GM23248 (cell line): ENCODE data around the gene OXA1L. TPM values are rescaled to one million over a fixed set of nuclear protein-coding genes. Genes with fewer than 3 reads are reported as not detected.

Experiments used
- DNase-seq: peaks from one replicate; pipeline ENCODE4 v3.0.0-alpha.2; 2015
- H2AFZ ChIP-seq: fragments of 200-600 bp; sonication (generic); 2 replicates; pipeline ENCODE4 v1.6.1; 2016; ENCODE audit warnings: antibody characterized with exemption
- H3F3A ChIP-seq: fragments of 200-600 bp; sonication (generic); 2 replicates; pipeline ENCODE4 v1.6.1; 2016; ENCODE audit warnings: mild to moderate bottlenecking, antibody characterized with exemption, mixed run types; ENCODE audit not compliant: insufficient read depth
- H3K27ac ChIP-seq: fragments of 200-600 bp; sonication (generic); 2 replicates; pipeline ENCODE4 v1.5.1; 2016; ENCODE audit warnings: mild to moderate bottlenecking
- H3K27me3 ChIP-seq: fragments of 200-600 bp; sonication (generic); replicated peaks from 2 replicates; pipeline ENCODE4 v1.6.1; 2016; ENCODE audit warnings: mild to moderate bottlenecking; ENCODE audit not compliant: insufficient read depth
- H3K36me3 ChIP-seq: fragments of 200-600 bp; sonication (generic); 2 replicates; pipeline ENCODE4 v1.6.1; 2016; ENCODE audit warnings: low read depth, mild to moderate bottlenecking
- H3K4me1 ChIP-seq: fragments of 200-600 bp; sonication (generic); 2 replicates; pipeline ENCODE4 v1.6.1; 2016; ENCODE audit warnings: mild to moderate bottlenecking; ENCODE audit not compliant: insufficient read depth
- H3K4me2 ChIP-seq: fragments of 200-600 bp; sonication (generic); one replicate; pipeline ENCODE4 v1.6.1; 2016; ENCODE audit warnings: mild to moderate bottlenecking; ENCODE audit not compliant: unreplicated experiment
- H3K4me3 ChIP-seq: fragments of 200-600 bp; sonication (generic); 2 replicates; pipeline ENCODE4 v1.5.1; 2016; ENCODE audit warnings: mild to moderate bottlenecking
- H3K79me2 ChIP-seq: fragments of 200-600 bp; sonication (generic); 2 replicates; pipeline ENCODE4 v1.6.1; 2016; ENCODE audit warnings: mild to moderate bottlenecking; ENCODE audit not compliant: insufficient read depth
- H3K9ac ChIP-seq: fragments of 200-600 bp; sonication (generic); 2 replicates; pipeline ENCODE4 v1.6.1; 2016; ENCODE audit warnings: mild to moderate bottlenecking
- H3K9me2 ChIP-seq: fragments of 200-600 bp; sonication (generic); 2 replicates; pipeline ENCODE4 v1.6.1; 2016; ENCODE audit warnings: mixed run types, mild to moderate bottlenecking, moderate library complexity; ENCODE audit not compliant: insufficient read depth
- H3K9me3 ChIP-seq: fragments of 200-600 bp; sonication (generic); one replicate; pipeline ENCODE4 v1.6.1; 2017; ENCODE audit warnings: low read depth
- H4K20me1 ChIP-seq: fragments of 200-600 bp; sonication (generic); 2 replicates; pipeline ENCODE4 v1.6.0; 2016; ENCODE audit not compliant: insufficient read depth
- EZH2 ChIP-seq: fragments of 200-600 bp; sonication (generic); IDR thresholded peaks from 2 replicates; pipeline ENCODE4 v1.6.1; 2018; ENCODE audit warnings: antibody characterized with exemption, mild to moderate bottlenecking; ENCODE audit not compliant: insufficient read depth, poor library complexity, severe bottlenecking
- EZH2phosphoT487 ChIP-seq: fragments of 200-600 bp; sonication (generic); IDR thresholded peaks from 2 replicates; pipeline ENCODE4 v1.6.1; 2018; ENCODE audit warnings: antibody characterized with exemption, moderate library complexity, mild to moderate bottlenecking, low read depth; ENCODE audit not compliant: insufficient read depth
- WGBS, 2 experiments: methylation state at CpG; one replicate each; pipeline ENCODE4 v1.1.6; 2015 to 2017; ENCODE audit warnings: low lambda C conversion rate in 2 of 2, low coverage in 1 of 2; ENCODE audit errors: missing lambda C conversion rate in 2 of 2; 5-methylcytosine and 5-hydroxymethylcytosine counted together
- in situ Hi-C: fragments of 300-500 bp; cut with MboI; formaldehyde crosslinking; loops from 2 replicates; pipeline ENCODE4 v1.15.0; 2020
- polyA plus RNA-seq: library from polyadenylated mRNA; unstranded; fragments of >200 nt; fragmentation: Nextera tagmentation; extraction: Ambion mirVana; gene quantifications from 2 replicates; pipeline ENCODE4 v1.2.1, GENCODE V29; 2016
- total RNA-seq: library from RNA; depleted of rRNA; stranded (reverse); fragments of >200 nt; shearing (Covaris generic); gene quantifications from 2 replicates; pipeline ENCODE4 v1.2.3, GENCODE V29; 2014

Gene OXA1L
- total and polyA plus RNA-seq, 2 experiments from 2014 or later, result 48.1 to 78.6 TPM

DNA sequence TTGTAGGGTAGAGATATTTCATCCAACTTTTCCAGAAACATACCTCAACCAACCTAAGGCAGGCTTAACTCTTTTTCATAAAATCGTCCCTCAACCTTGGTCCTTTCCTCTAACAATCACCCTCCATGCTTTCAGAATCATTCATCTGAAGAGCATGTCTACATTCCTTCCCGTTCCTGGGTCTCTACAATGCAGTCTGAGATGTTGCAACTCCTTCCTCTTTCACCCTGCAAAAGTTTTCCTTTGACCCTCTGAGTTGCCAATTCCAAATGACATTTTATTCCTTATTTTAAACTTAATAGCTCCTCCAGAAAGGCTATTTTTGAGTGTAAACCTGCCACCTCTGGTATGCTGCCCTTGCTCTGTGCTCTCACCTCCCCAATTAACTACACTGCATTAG, 32.0 kb downstream of the OXA1L start:
- Histone ChIP-seq H3K4me3 (no peak overlapping the region), H3K9me2 (no peaks in the 10 kb centered on the region), H3K9me3 (no peaks in the 10 kb centered on the region), H3K27me3 (no peaks in the 10 kb centered on the region; the same call in 1 of the 2 replicates), H3K4me2 (no peak overlapping the region), H2AFZ (no peak overlapping the region), H3F3A (no peaks in the 10 kb centered on the region), H4K20me1 (no peaks in the 10 kb centered on the region), H3K27ac (no peak overlapping the region), H3K36me3 (no peaks in the 10 kb centered on the region), H3K9ac (no peak overlapping the region), H3K4me1 (no peaks in the 10 kb centered on the region), H3K79me2 (no peaks in the 10 kb centered on the region)
- DNase-seq, result no peak
- in situ Hi-C loops, result no loop called here
- 50 to 55% methylated on average over 2 of the region's 2 CpGs for WGBS, 2 experiments
- TF ChIP-seq EZH2 (no peak), EZH2phosphoT487 (no peak)

DNA sequence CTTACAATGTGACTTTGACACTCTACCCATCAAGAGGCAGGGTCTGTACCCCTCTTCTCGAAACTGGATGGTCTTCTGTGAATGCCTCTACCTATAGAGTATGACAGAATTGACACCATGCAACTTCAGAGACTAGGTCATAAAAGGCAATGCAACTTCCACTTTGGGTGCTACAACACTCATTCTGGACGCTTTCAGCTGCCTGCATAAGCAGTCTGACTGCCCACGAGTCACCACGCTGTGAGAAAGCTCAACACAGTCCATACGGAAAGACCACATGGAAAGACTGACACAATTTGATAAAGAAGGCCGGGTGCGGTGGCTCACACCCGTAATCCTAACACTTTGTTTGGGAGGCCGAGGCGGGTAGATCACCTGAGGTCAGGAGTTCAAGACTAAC, 33.9 kb downstream of the OXA1L start:
- no peak overlapping the region for H3K4me3 ChIP-seq
- in situ Hi-C loops, result no loop called here
- no peaks in the 10 kb centered on the region for H3K79me2 ChIP-seq
- WGBS, 2 experiments, result 79 to 82% methylated on average over 10 of the region's 10 CpGs
- no peak overlapping the region for H3K9ac ChIP-seq
- no peak overlapping the region for H2AFZ ChIP-seq
- DNase-seq, result no peak
- H3K36me3 ChIP-seq, result no peaks in the 10 kb centered on the region
- H3K9me3 ChIP-seq, result no peaks in the 10 kb centered on the region
- no peaks in the 10 kb centered on the region for H3F3A ChIP-seq
- H4K20me1 ChIP-seq, result no peaks in the 10 kb centered on the region
- TF ChIP-seq EZH2phosphoT487, result no peak
- no peak for TF ChIP-seq EZH2
- H3K4me2 ChIP-seq, result no peak overlapping the region
- no peak overlapping the region for H3K27ac ChIP-seq
- no peaks in the 10 kb centered on the region for H3K9me2 ChIP-seq
- H3K27me3 ChIP-seq, result no peaks in the 10 kb centered on the region; the same call in 1 of the 2 replicates
- no peaks in the 10 kb centered on the region for H3K4me1 ChIP-seq

DNA sequence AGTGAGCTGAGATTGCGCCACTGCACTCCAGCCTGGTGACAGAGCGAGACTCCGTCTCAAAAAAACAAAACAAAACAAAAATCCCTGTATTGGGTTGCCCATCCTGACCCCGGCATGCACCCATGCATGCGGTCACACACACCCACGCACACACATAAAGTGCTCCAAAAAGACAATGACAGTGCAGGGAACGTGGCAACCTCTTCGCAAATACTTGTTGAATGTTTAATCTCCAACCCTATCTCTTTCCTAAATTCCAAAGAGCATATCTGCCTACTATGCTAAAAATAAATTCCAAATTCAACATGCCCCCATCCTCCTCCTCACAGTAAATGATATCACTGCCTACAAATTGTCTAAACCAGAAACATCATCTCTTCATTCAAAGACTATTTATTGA, 35.2 kb downstream of the OXA1L start:
- Histone ChIP-seq H3K9ac (no peak overlapping the region), H3K4me1 (no peaks in the 10 kb centered on the region), H3K9me3 (no peaks in the 10 kb centered on the region), H4K20me1 (no peaks in the 10 kb centered on the region), H3K4me3 (no peak overlapping the region), H3K27ac (no peak overlapping the region), H3K4me2 (no peak overlapping the region), H2AFZ (no peak overlapping the region), H3F3A (no peaks in the 10 kb centered on the region), H3K27me3 (no peaks in the 10 kb centered on the region; the same call in 1 of the 2 replicates), H3K36me3 (no peaks in the 10 kb centered on the region), H3K79me2 (no peaks in the 10 kb centered on the region), H3K9me2 (no peaks in the 10 kb centered on the region)
- TF ChIP-seq EZH2phosphoT487 (no peak), EZH2 (no peak)
- no peak for DNase-seq
- in situ Hi-C loops, result no loop called here
- 83 to 86% methylated on average over 8 of the region's 8 CpGs for WGBS, 2 experiments

DNA sequence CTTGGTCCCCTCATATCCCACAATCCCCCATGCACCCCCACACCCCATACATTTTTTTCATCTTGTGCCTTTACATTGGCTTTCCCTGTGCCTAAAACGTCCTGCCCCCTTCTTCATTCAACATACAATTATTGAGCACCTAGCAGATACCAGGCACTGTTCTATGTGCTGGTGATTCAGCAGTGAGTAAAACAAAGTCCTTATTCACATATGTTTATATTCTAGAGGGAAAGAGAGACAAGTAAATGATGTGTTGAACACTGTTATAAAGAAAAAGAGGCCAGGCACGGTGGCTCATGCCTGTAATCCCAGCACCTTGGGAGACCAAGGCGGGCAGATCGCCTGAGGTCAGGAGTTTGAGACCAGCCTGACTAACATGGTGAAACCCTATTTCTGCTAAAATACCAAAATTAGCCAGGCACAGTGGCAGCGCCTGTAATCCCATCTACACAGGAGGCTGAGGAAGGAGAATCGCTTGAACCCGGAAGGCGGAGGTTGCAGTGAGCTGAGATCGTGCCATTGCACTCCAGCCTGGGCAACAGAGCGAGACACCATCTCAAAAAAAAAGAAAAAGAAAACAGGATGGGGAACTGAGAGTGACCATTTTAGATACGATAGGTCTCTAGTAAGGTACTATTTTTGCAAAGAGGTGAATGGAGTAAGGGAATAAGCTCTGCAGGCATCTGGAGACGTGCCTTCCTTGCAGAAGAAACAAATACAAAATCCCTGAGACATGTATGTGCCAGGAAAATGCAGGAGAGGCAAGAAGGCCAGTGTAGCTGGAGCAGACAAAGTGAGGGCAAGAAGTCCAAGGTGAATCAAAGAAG, 36.6 kb downstream of the OXA1L start:
- no peak overlapping the region for H3K9ac ChIP-seq
- H3K27me3 ChIP-seq, result no peaks in the 10 kb centered on the region
- in situ Hi-C loops, result no loop called here
- no peak overlapping the region for H3K4me3 ChIP-seq
- no peaks in the 10 kb centered on the region for H3K79me2 ChIP-seq
- TF ChIP-seq EZH2phosphoT487 (no peak), EZH2 (no peak)
- H4K20me1 ChIP-seq, result no peaks in the 10 kb centered on the region
- 73 to 79% methylated on average over 12 of the region's 12 CpGs for WGBS, 2 experiments
- no peak overlapping the region for H3K27ac ChIP-seq
- no peak overlapping the region for H2AFZ ChIP-seq
- DNase-seq, result no peak
- H3K36me3 ChIP-seq, result no peaks in the 10 kb centered on the region
- no peaks in the 10 kb centered on the region for H3K4me1 ChIP-seq
- H3K4me2 ChIP-seq, result no peak overlapping the region
- no peaks in the 10 kb centered on the region for H3K9me3 ChIP-seq
- H3F3A ChIP-seq, result no peaks in the 10 kb centered on the region
- H3K9me2 ChIP-seq, result no peaks in the 10 kb centered on the region
